AG09319 (cell line): ENCODE data around the gene FBXO11.

ENCODE experiments used
- DNase-seq: peaks from one replicate; pipeline ENCODE4 v3.0.0-alpha.2; 2010; ENCODE audit warnings: low read depth; ENCODE audit errors: extremely low read depth
- CTCF ChIP-seq: IDR thresholded peaks from 2 replicates; pipeline ENCODE4 v1.5.1; 2011; ENCODE audit warnings: low read depth, mild to moderate bottlenecking, inconsistent platforms, low read length, moderate library complexity

Gene FBXO11

GRCh38 chr2:47767880-47768609 is 138.3 kb downstream of the FBXO11 start:
- peak; percentile 100 for TF ChIP-seq CTCF
- no peak for DNase-seq

GRCh38 chr2:47767497-47767844 is 138.8 kb downstream of the FBXO11 start:
- TF ChIP-seq CTCF = no peak
- DNase-seq = no peak

- no peak for DNase-seq
- no peak for TF ChIP-seq CTCF
Measured at GRCh38 chr2:47751856-47752414, 154.4 kb downstream of the FBXO11 start.

- DNase-seq = no peak
- TF ChIP-seq CTCF = no peak
Measured at GRCh38 chr2:47747878-47748277, 158.4 kb downstream of the FBXO11 start.

- no peak for TF ChIP-seq CTCF
Measured at GRCh38 chr2:47744074-47744473, 162.2 kb downstream of the FBXO11 start.

GRCh38 chr2:47741637-47742036 is 164.7 kb downstream of the FBXO11 start:
- no peak for DNase-seq
- TF ChIP-seq CTCF = no peak

More at GRCh38 chr2:47744074-47744473, 162.2 kb downstream of the FBXO11 start:
- no peak for DNase-seq

GRCh38 chr2:47741101-47741500 is 165.2 kb downstream of the FBXO11 start:
- no peak for TF ChIP-seq CTCF
- no peak for DNase-seq
